Measurements from ENCODE around the gene HOXB1. TPM values are rescaled to one million over a fixed set of nuclear protein-coding genes. Genes with fewer than 3 reads are reported as not detected.

Gene HOXB1
- total and polyA plus RNA-seq, 2 experiments from 2014 or later, result not detected

DNA sequence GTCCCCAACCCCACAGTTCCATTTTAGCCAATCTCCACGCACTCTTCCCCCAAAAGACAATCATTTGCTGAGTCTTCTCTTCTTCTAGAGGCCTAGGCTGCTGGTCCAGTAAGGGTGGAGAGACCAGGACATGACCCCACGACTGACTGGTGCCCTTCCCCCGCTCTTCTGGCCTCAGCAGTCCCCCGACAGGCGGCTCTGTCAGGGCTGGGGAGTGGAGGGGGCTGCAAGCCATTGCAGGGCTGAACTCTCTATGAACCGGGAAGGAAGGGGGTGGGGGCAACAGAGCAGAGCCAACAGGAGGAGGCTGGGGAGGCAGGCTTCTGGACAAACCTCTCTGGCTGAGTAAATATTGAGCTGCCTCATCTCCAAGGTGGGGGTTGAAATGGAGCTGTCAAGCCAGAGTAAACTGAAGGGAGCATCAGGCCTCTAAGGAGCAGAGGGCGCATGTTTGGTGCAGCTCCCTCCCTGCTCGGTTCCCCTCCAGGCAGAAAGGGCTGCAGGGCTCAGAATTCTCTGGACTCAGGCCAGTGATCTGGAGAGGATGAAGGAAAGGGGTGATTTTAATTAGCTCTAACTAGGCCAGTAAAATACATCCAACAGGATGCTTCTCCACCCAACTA lies 8.7 kb downstream of the HOXB1 start (continued):
- TF ChIP-seq, protein P1, sequence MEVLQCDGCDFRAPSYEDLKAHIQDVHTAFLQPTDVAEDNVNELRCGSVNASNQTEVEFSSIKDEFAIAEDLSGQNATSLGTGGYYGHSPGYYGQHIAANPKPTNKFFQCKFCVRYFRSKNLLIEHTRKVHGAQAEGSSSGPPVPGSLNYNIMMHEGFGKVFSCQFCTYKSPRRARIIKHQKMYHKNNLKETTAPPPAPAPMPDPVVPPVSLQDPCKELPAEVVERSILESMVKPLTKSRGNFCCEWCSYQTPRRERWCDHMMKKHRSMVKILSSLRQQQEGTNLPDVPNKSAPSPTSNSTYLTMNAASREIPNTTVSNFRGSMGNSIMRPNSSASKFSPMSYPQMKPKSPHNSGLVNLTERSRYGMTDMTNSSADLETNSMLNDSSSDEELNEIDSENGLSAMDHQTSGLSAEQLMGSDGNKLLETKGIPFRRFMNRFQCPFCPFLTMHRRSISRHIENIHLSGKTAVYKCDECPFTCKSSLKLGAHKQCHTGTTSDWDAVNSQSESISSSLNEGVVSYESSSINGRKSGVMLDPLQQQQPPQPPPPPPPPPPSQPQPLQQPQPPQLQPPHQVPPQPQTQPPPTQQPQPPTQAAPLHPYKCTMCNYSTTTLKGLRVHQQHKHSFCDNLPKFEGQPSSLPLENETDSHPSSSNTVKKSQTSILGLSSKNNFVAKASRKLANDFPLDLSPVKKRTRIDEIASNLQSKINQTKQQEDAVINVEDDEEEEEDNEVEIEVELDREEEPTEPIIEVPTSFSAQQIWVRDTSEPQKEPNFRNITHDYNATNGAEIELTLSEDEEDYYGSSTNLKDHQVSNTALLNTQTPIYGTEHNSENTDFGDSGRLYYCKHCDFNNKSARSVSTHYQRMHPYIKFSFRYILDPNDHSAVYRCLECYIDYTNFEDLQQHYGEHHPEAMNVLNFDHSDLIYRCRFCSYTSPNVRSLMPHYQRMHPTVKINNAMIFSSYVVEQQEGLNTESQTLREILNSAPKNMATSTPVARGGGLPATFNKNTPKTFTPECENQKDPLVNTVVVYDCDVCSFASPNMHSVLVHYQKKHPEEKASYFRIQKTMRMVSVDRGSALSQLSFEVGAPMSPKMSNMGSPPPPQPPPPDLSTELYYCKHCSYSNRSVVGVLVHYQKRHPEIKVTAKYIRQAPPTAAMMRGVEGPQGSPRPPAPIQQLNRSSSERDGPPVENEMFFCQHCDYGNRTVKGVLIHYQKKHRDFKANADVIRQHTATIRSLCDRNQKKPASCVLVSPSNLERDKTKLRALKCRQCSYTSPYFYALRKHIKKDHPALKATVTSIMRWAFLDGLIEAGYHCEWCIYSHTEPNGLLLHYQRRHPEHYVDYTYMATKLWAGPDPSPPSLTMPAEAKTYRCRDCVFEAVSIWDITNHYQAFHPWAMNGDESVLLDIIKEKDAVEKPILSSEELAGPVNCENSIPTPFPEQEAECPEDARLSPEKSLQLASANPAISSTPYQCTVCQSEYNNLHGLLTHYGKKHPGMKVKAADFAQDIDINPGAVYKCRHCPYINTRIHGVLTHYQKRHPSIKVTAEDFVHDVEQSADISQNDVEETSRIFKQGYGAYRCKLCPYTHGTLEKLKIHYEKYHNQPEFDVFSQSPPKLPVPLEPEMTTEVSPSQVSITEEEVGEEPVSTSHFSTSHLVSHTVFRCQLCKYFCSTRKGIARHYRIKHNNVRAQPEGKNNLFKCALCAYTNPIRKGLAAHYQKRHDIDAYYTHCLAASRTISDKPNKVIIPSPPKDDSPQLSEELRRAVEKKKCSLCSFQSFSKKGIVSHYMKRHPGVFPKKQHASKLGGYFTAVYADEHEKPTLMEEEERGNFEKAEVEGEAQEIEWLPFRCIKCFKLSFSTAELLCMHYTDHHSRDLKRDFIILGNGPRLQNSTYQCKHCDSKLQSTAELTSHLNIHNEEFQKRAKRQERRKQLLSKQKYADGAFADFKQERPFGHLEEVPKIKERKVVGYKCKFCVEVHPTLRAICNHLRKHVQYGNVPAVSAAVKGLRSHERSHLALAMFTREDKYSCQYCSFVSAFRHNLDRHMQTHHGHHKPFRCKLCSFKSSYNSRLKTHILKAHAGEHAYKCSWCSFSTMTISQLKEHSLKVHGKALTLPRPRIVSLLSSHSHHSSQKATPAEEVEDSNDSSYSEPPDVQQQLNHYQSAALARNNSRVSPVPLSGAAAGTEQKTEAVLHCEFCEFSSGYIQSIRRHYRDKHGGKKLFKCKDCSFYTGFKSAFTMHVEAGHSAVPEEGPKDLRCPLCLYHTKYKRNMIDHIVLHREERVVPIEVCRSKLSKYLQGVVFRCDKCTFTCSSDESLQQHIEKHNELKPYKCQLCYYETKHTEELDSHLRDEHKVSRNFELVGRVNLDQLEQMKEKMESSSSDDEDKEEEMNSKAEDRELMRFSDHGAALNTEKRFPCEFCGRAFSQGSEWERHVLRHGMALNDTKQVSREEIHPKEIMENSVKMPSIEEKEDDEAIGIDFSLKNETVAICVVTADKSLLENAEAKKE (CRISPR knock-in tag; IDR thresholded peaks at IDR 0.05), result no peak
- TF ChIP-seq STAT1 (IDR thresholded peaks at IDR 0.05; ENCODE audit: unreplicated experiment) (no peak), POLR2AphosphoS5 (IDR thresholded peaks at IDR 0.05; ENCODE audit: low read depth) (no peak), EZH2phosphoT487 (IDR thresholded peaks at IDR 0.05; ENCODE audit: unreplicated experiment) (no peak), EZH2 (IDR thresholded peaks at IDR 0.05; ENCODE audit: low read depth, unreplicated experiment) (no peak), ZNF331 (CRISPR knock-in tag; IDR thresholded peaks at IDR 0.05; ENCODE audit: low read depth) (no peak), JUNB (IDR thresholded peaks at IDR 0.05; ENCODE audit: unreplicated experiment) (no peak)
- TF ChIP-seq, protein P2, sequence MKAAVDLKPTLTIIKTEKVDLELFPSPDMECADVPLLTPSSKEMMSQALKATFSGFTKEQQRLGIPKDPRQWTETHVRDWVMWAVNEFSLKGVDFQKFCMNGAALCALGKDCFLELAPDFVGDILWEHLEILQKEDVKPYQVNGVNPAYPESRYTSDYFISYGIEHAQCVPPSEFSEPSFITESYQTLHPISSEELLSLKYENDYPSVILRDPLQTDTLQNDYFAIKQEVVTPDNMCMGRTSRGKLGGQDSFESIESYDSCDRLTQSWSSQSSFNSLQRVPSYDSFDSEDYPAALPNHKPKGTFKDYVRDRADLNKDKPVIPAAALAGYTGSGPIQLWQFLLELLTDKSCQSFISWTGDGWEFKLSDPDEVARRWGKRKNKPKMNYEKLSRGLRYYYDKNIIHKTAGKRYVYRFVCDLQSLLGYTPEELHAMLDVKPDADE (IDR thresholded peaks at IDR 0.05), result no peak
- TF ChIP-seq, protein P3, sequence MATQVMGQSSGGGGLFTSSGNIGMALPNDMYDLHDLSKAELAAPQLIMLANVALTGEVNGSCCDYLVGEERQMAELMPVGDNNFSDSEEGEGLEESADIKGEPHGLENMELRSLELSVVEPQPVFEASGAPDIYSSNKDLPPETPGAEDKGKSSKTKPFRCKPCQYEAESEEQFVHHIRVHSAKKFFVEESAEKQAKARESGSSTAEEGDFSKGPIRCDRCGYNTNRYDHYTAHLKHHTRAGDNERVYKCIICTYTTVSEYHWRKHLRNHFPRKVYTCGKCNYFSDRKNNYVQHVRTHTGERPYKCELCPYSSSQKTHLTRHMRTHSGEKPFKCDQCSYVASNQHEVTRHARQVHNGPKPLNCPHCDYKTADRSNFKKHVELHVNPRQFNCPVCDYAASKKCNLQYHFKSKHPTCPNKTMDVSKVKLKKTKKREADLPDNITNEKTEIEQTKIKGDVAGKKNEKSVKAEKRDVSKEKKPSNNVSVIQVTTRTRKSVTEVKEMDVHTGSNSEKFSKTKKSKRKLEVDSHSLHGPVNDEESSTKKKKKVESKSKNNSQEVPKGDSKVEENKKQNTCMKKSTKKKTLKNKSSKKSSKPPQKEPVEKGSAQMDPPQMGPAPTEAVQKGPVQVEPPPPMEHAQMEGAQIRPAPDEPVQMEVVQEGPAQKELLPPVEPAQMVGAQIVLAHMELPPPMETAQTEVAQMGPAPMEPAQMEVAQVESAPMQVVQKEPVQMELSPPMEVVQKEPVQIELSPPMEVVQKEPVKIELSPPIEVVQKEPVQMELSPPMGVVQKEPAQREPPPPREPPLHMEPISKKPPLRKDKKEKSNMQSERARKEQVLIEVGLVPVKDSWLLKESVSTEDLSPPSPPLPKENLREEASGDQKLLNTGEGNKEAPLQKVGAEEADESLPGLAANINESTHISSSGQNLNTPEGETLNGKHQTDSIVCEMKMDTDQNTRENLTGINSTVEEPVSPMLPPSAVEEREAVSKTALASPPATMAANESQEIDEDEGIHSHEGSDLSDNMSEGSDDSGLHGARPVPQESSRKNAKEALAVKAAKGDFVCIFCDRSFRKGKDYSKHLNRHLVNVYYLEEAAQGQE (IDR thresholded peaks at IDR 0.05; ENCODE audit: unreplicated experiment), result no peak

All from GM23338 (cell line).